Measurements from ENCODE around the gene SCRN1.

Gene SCRN1

GRCh38 chr7:29989257-29989995 is at the start of gene SCRN1:
Gene SCRN1 (minus strand): TSS chr7:29989801. CDS start chr7:29969067, 20,734 bp downstream.
- peak within 1 kb of the TSS; percentile 91 for H3K27ac ChIP-seq (ENCODE audit: low read depth, low read length)
- H3K4me3 ChIP-seq (ENCODE audit: low read depth, low read length) = peak within 1 kb of the TSS; percentile 88

GRCh38 chr7:30038196-30038980 is 48.8 kb upstream of the SCRN1 start:
- Histone ChIP-seq H3K27me3 (ENCODE audit: insufficient read depth, low read length) (no peaks in the 10 kb centered on the region), H3K27ac (ENCODE audit: low read depth, low read length) (peak overlapping the region; percentile 11; the same call in 1 of the 2 replicates), H2AFZ (ENCODE audit: low read length, unreplicated experiment) (peak overlapping the region; percentile 82), H3K79me2 (ENCODE audit: control insufficient read depth, insufficient read depth, low read length, unreplicated experiment) (peaks cover 3% of the 10 kb centered on the region), H3K36me3 (ENCODE audit: insufficient read depth, low read length) (no peaks in the 10 kb centered on the region), H3K4me3 (ENCODE audit: low read depth, low read length) (peak overlapping the region; percentile 37), H3K4me1 (ENCODE audit: control insufficient read depth, insufficient read depth, low read length, unreplicated experiment) (peaks cover 8% of the 10 kb centered on the region)

More at GRCh38 chr7:29989257-29989995, at the start of gene SCRN1:
- Histone ChIP-seq H3K79me2 (ENCODE audit: control insufficient read depth, insufficient read depth, low read length, unreplicated experiment) (peaks cover 59% of the 10 kb centered on the region), H3K4me1 (ENCODE audit: control insufficient read depth, insufficient read depth, low read length, unreplicated experiment) (peaks cover 18% of the 10 kb centered on the region), H3K36me3 (ENCODE audit: insufficient read depth, low read length) (no peaks in the 10 kb centered on the region), H2AFZ (ENCODE audit: low read length, unreplicated experiment) (peak within 1 kb of the TSS; percentile 11), H3K27me3 (ENCODE audit: insufficient read depth, low read length) (no peaks in the 10 kb centered on the region)

GRCh38 chr7:30036220-30036619 is 46.6 kb upstream of the SCRN1 start:
- Histone ChIP-seq H3K4me3 (ENCODE audit: low read depth, low read length) (no peak overlapping the region), H3K4me1 (ENCODE audit: control insufficient read depth, insufficient read depth, low read length, unreplicated experiment) (peaks cover 17% of the 10 kb centered on the region), H3K36me3 (ENCODE audit: insufficient read depth, low read length) (no peaks in the 10 kb centered on the region), H3K27me3 (ENCODE audit: insufficient read depth, low read length) (no peaks in the 10 kb centered on the region), H3K27ac (ENCODE audit: low read depth, low read length) (no peak overlapping the region), H3K79me2 (ENCODE audit: control insufficient read depth, insufficient read depth, low read length, unreplicated experiment) (peaks cover 12% of the 10 kb centered on the region), H2AFZ (ENCODE audit: low read length, unreplicated experiment) (no peak overlapping the region)

- no peak overlapping the region for H3K27ac ChIP-seq (ENCODE audit: low read depth, low read length)
- peaks cover 22% of the 10 kb centered on the region for H3K4me1 ChIP-seq (ENCODE audit: control insufficient read depth, insufficient read depth, low read length, unreplicated experiment)
- H2AFZ ChIP-seq (ENCODE audit: low read length, unreplicated experiment) = no peak overlapping the region
- H3K4me3 ChIP-seq (ENCODE audit: low read depth, low read length) = no peak overlapping the region
- H3K36me3 ChIP-seq (ENCODE audit: insufficient read depth, low read length) = no peaks in the 10 kb centered on the region
- peaks cover 29% of the 10 kb centered on the region for H3K79me2 ChIP-seq (ENCODE audit: control insufficient read depth, insufficient read depth, low read length, unreplicated experiment)
- H3K27me3 ChIP-seq (ENCODE audit: insufficient read depth, low read length) = no peaks in the 10 kb centered on the region
Measured at GRCh38 chr7:30034501-30034900, 44.9 kb upstream of the SCRN1 start.

GRCh38 chr7:30032310-30033125 is 42.9 kb upstream of the SCRN1 start:
- H2AFZ ChIP-seq (ENCODE audit: low read length, unreplicated experiment) = no peak overlapping the region
- no peak overlapping the region for H3K4me3 ChIP-seq (ENCODE audit: low read depth, low read length)
- peaks cover 35% of the 10 kb centered on the region for H3K79me2 ChIP-seq (ENCODE audit: control insufficient read depth, insufficient read depth, low read length, unreplicated experiment)
- H3K27ac ChIP-seq (ENCODE audit: low read depth, low read length) = no peak overlapping the region
- no peaks in the 10 kb centered on the region for H3K27me3 ChIP-seq (ENCODE audit: insufficient read depth, low read length)
- H3K36me3 ChIP-seq (ENCODE audit: insufficient read depth, low read length) = no peaks in the 10 kb centered on the region
- peaks cover 18% of the 10 kb centered on the region for H3K4me1 ChIP-seq (ENCODE audit: control insufficient read depth, insufficient read depth, low read length, unreplicated experiment)

GRCh38 chr7:30029696-30030095 is 40.1 kb upstream of the SCRN1 start:
- Histone ChIP-seq H3K79me2 (ENCODE audit: control insufficient read depth, insufficient read depth, low read length, unreplicated experiment) (peaks cover 51% of the 10 kb centered on the region), H3K4me1 (ENCODE audit: control insufficient read depth, insufficient read depth, low read length, unreplicated experiment) (peaks cover 26% of the 10 kb centered on the region), H3K4me3 (ENCODE audit: low read depth, low read length) (peak overlapping the region; percentile 92), H3K27me3 (ENCODE audit: insufficient read depth, low read length) (no peaks in the 10 kb centered on the region), H2AFZ (ENCODE audit: low read length, unreplicated experiment) (peak overlapping the region; percentile 94), H3K36me3 (ENCODE audit: insufficient read depth, low read length) (no peaks in the 10 kb centered on the region), H3K27ac (ENCODE audit: low read depth, low read length) (no peak overlapping the region)

GRCh38 chr7:30028749-30029635 is 39.4 kb upstream of the SCRN1 start:
- peaks cover 53% of the 10 kb centered on the region for H3K79me2 ChIP-seq (ENCODE audit: control insufficient read depth, insufficient read depth, low read length, unreplicated experiment)
- H3K4me3 ChIP-seq (ENCODE audit: low read depth, low read length) = peak overlapping the region; percentile 92
- peak overlapping the region; percentile 94 for H2AFZ ChIP-seq (ENCODE audit: low read length, unreplicated experiment)
- H3K36me3 ChIP-seq (ENCODE audit: insufficient read depth, low read length) = no peaks in the 10 kb centered on the region
- H3K27ac ChIP-seq (ENCODE audit: low read depth, low read length) = peak overlapping the region; percentile 8; the same call in 1 of the 2 replicates
- H3K27me3 ChIP-seq (ENCODE audit: insufficient read depth, low read length) = no peaks in the 10 kb centered on the region
- peaks cover 28% of the 10 kb centered on the region for H3K4me1 ChIP-seq (ENCODE audit: control insufficient read depth, insufficient read depth, low read length, unreplicated experiment)

GRCh38 chr7:30028216-30028748 is 38.7 kb upstream of the SCRN1 start, which contains the start of gene PLEKHA8:
Gene PLEKHA8 (plus strand): TSS chr7:30028412. CDS start chr7:30028763, 351 bp downstream.
- H3K79me2 ChIP-seq (ENCODE audit: control insufficient read depth, insufficient read depth, low read length, unreplicated experiment) = peaks cover 61% of the 10 kb centered on the region
- H3K27ac ChIP-seq (ENCODE audit: low read depth, low read length) = peak within 1 kb of the TSS; percentile 22; the same call in 1 of the 2 replicates
- peaks cover 28% of the 10 kb centered on the region for H3K4me1 ChIP-seq (ENCODE audit: control insufficient read depth, insufficient read depth, low read length, unreplicated experiment)
- H3K27me3 ChIP-seq (ENCODE audit: insufficient read depth, low read length) = no peaks in the 10 kb centered on the region
- H3K4me3 ChIP-seq (ENCODE audit: low read depth, low read length) = peak within 1 kb of the TSS; percentile 92
- H3K36me3 ChIP-seq (ENCODE audit: insufficient read depth, low read length) = no peaks in the 10 kb centered on the region
- H2AFZ ChIP-seq (ENCODE audit: low read length, unreplicated experiment) = peak within 1 kb of the TSS; percentile 94

- Histone ChIP-seq H3K27ac (ENCODE audit: low read depth, low read length) (no peak overlapping the region), H3K36me3 (ENCODE audit: insufficient read depth, low read length) (no peaks in the 10 kb centered on the region), H2AFZ (ENCODE audit: low read length, unreplicated experiment) (peak overlapping the region; percentile 94), H3K4me1 (ENCODE audit: control insufficient read depth, insufficient read depth, low read length, unreplicated experiment) (peaks cover 24% of the 10 kb centered on the region), H3K4me3 (ENCODE audit: low read depth, low read length) (peak overlapping the region; percentile 92), H3K79me2 (ENCODE audit: control insufficient read depth, insufficient read depth, low read length, unreplicated experiment) (peaks cover 64% of the 10 kb centered on the region), H3K27me3 (ENCODE audit: insufficient read depth, low read length) (no peaks in the 10 kb centered on the region)
Measured at GRCh38 chr7:30027740-30028215, 38.2 kb upstream of the SCRN1 start.
